Raji (cell line): ENCODE data around the gene SHISAL1.

Source experiments
- POLR2A ChIP-seq: IDR thresholded peaks from 2 replicates; pipeline ENCODE4 v1.6.1; 2011; ENCODE audit warnings: low read depth, low read length, control low read depth; ENCODE audit not compliant: insufficient read depth

The SHISAL1 gene

GRCh38 chr22:44200855-44201550, 111.7 kb downstream of the SHISAL1 start:
- no peak for TF ChIP-seq POLR2A

GRCh38 chr22:44200451-44200850, 112.3 kb downstream of the SHISAL1 start:
- TF ChIP-seq POLR2A = no peak

GRCh38 chr22:44199866-44200265, 112.9 kb downstream of the SHISAL1 start:
- no peak for TF ChIP-seq POLR2A

GRCh38 chr22:44199164-44199563, 113.6 kb downstream of the SHISAL1 start:
- TF ChIP-seq POLR2A = no peak

GRCh38 chr22:44197271-44197670, 115.5 kb downstream of the SHISAL1 start:
- TF ChIP-seq POLR2A = no peak

- TF ChIP-seq POLR2A = no peak
Observed at GRCh38 chr22:44196731-44197131, 116.0 kb downstream of the SHISAL1 start.

GRCh38 chr22:44196241-44196640, 116.5 kb downstream of the SHISAL1 start:
- TF ChIP-seq POLR2A = no peak

- TF ChIP-seq POLR2A = no peak
Observed at GRCh38 chr22:44195189-44195871, 117.4 kb downstream of the SHISAL1 start.

- TF ChIP-seq POLR2A = no peak
Observed at GRCh38 chr22:44194569-44194968, 118.2 kb downstream of the SHISAL1 start.
